Measurements from ENCODE around the gene DNASE1L2.

DNASE1L2 gene

GRCh38 chr16:2278956-2279800 lies 42.9 kb downstream of the DNASE1L2 start:
- H3K36me3 ChIP-seq (ENCODE audit: insufficient read depth, low read length), result no peaks in the 10 kb centered on the region
- no peak for DNase-seq (ENCODE audit: low read depth, low spot score)
- no peak for TF ChIP-seq FOXP2 (optimal IDR thresholded peaks at IDR 0.05; ENCODE audit: control extremely low read depth, extremely low read length, insufficient read depth)
- TF ChIP-seq EZH2 (IDR thresholded peaks at IDR 0.05), result no peak
- no peak for TF ChIP-seq POLR2AphosphoS5 (IDR thresholded peaks at IDR 0.05; ENCODE audit: borderline replicate concordance, low read depth, low read length)
- H3K9me3 ChIP-seq (ENCODE audit: low read depth, low read length), result no peaks in the 10 kb centered on the region
- H3K9ac ChIP-seq (ENCODE audit: insufficient read length), result no peak overlapping the region
- no peak overlapping the region for H3K4me3 ChIP-seq
- no peak overlapping the region for H3K27ac ChIP-seq

GRCh38 chr16:2280461-2280860 lies 44.2 kb downstream of the DNASE1L2 start:
- Histone ChIP-seq H3K9ac (ENCODE audit: insufficient read length) (no peak overlapping the region), H3K27ac (no peak overlapping the region), H3K9me3 (ENCODE audit: low read depth, low read length) (no peaks in the 10 kb centered on the region), H3K4me3 (no peak overlapping the region), H3K36me3 (ENCODE audit: insufficient read depth, low read length) (no peaks in the 10 kb centered on the region)
- TF ChIP-seq EZH2 (IDR thresholded peaks at IDR 0.05), result no peak
- no peak for DNase-seq (ENCODE audit: low read depth, low spot score)

- Histone ChIP-seq H3K9ac (ENCODE audit: insufficient read length) (no peak overlapping the region), H3K27ac (no peak overlapping the region), H3K4me3 (no peak overlapping the region), H3K9me3 (ENCODE audit: low read depth, low read length) (no peaks in the 10 kb centered on the region), H3K36me3 (ENCODE audit: insufficient read depth, low read length) (no peaks in the 10 kb centered on the region)
- no peak for DNase-seq (ENCODE audit: low read depth, low spot score)
- TF ChIP-seq POLR2AphosphoS5 (IDR thresholded peaks at IDR 0.05; ENCODE audit: borderline replicate concordance, low read depth, low read length) (no peak), FOXP2 (optimal IDR thresholded peaks at IDR 0.05; ENCODE audit: control extremely low read depth, extremely low read length, insufficient read depth) (no peak), EZH2 (IDR thresholded peaks at IDR 0.05) (no peak)
Observed at GRCh38 chr16:2280981-2281542, 44.8 kb downstream of the DNASE1L2 start.

- TF ChIP-seq EZH2 (IDR thresholded peaks at IDR 0.05) (no peak), POLR2AphosphoS5 (IDR thresholded peaks at IDR 0.05; ENCODE audit: borderline replicate concordance, low read depth, low read length) (no peak), FOXP2 (optimal IDR thresholded peaks at IDR 0.05; ENCODE audit: control extremely low read depth, extremely low read length, insufficient read depth) (no peak)
- no peak overlapping the region for H3K9ac ChIP-seq (ENCODE audit: insufficient read length)
- H3K27ac ChIP-seq, result no peak overlapping the region
- no peak overlapping the region for H3K4me3 ChIP-seq
- H3K9me3 ChIP-seq (ENCODE audit: low read depth, low read length), result no peaks in the 10 kb centered on the region
- no peaks in the 10 kb centered on the region for H3K36me3 ChIP-seq (ENCODE audit: insufficient read depth, low read length)
- DNase-seq (ENCODE audit: low read depth, low spot score), result no peak
Observed at GRCh38 chr16:2282262-2282661, 46.0 kb downstream of the DNASE1L2 start.

GRCh38 chr16:2282866-2283555 lies 46.8 kb downstream of the DNASE1L2 start:
- Histone ChIP-seq H3K9ac (ENCODE audit: insufficient read length) (no peak overlapping the region), H3K27ac (no peak overlapping the region), H3K36me3 (ENCODE audit: insufficient read depth, low read length) (no peaks in the 10 kb centered on the region), H3K9me3 (ENCODE audit: low read depth, low read length) (no peaks in the 10 kb centered on the region), H3K4me3 (no peak overlapping the region)
- TF ChIP-seq FOXP2 (optimal IDR thresholded peaks at IDR 0.05; ENCODE audit: control extremely low read depth, extremely low read length, insufficient read depth) (no peak), EZH2 (IDR thresholded peaks at IDR 0.05) (no peak), POLR2AphosphoS5 (IDR thresholded peaks at IDR 0.05; ENCODE audit: borderline replicate concordance, low read depth, low read length) (no peak)
- no peak for DNase-seq (ENCODE audit: low read depth, low spot score)

GRCh38 chr16:2284001-2284770 lies 47.9 kb downstream of the DNASE1L2 start:
- no peak for DNase-seq (ENCODE audit: low read depth, low spot score)
- H3K4me3 ChIP-seq, result no peak overlapping the region
- no peak overlapping the region for H3K27ac ChIP-seq
- no peak overlapping the region for H3K9ac ChIP-seq (ENCODE audit: insufficient read length)
- TF ChIP-seq EZH2 (IDR thresholded peaks at IDR 0.05) (no peak), POLR2AphosphoS5 (IDR thresholded peaks at IDR 0.05; ENCODE audit: borderline replicate concordance, low read depth, low read length) (no peak), FOXP2 (optimal IDR thresholded peaks at IDR 0.05; ENCODE audit: control extremely low read depth, extremely low read length, insufficient read depth) (no peak)
- H3K36me3 ChIP-seq (ENCODE audit: insufficient read depth, low read length), result no peaks in the 10 kb centered on the region
- H3K9me3 ChIP-seq (ENCODE audit: low read depth, low read length), result no peaks in the 10 kb centered on the region

- no peak overlapping the region for H3K4me3 ChIP-seq
- no peak for DNase-seq (ENCODE audit: low read depth, low spot score)
- H3K9me3 ChIP-seq (ENCODE audit: low read depth, low read length), result no peaks in the 10 kb centered on the region
- H3K27ac ChIP-seq, result no peak overlapping the region
- TF ChIP-seq FOXP2 (optimal IDR thresholded peaks at IDR 0.05; ENCODE audit: control extremely low read depth, extremely low read length, insufficient read depth) (no peak), POLR2AphosphoS5 (IDR thresholded peaks at IDR 0.05; ENCODE audit: borderline replicate concordance, low read depth, low read length) (no peak), EZH2 (IDR thresholded peaks at IDR 0.05) (no peak)
- no peak overlapping the region for H3K9ac ChIP-seq (ENCODE audit: insufficient read length)
- no peaks in the 10 kb centered on the region for H3K36me3 ChIP-seq (ENCODE audit: insufficient read depth, low read length)
Observed at GRCh38 chr16:2284797-2285576, 48.7 kb downstream of the DNASE1L2 start.

All from SK-N-MC (cell line).